HepG2 (cell line): ENCODE results near the gene ESPNL. TPM values are rescaled to one million over a fixed set of nuclear protein-coding genes. Genes with fewer than 3 reads are reported as not detected.

Experiments used
- MATR3 ChIP-seq: sonication (generic); formaldehyde crosslinking; IDR thresholded peaks from 2 replicates; pipeline ENCODE4 v1.4.0; 2020; ENCODE audit warnings: missing genetic modification reagents
- MTA3 ChIP-seq: sonication (generic); formaldehyde crosslinking; IDR thresholded peaks from 2 replicates; pipeline ENCODE4 v1.4.0; 2020; ENCODE audit warnings: missing genetic modification reagents
- PCBP2 ChIP-seq: fragments of 200-400 bp; formaldehyde crosslinking; optimal IDR thresholded peaks from 2 replicates; pipeline ENCODE3; 2018; ENCODE audit warnings: low read length, low read depth; ENCODE audit not compliant: poor library complexity, severe bottlenecking
- RBM22 ChIP-seq: fragments of 200-400 bp; formaldehyde crosslinking; optimal IDR thresholded peaks from 2 replicates; pipeline ENCODE3; 2017; ENCODE audit warnings: mild to moderate bottlenecking, low read length, moderate library complexity
- TRAFD1 ChIP-seq: sonication (generic); formaldehyde crosslinking; IDR thresholded peaks from 2 replicates; pipeline ENCODE4 v1.5.1; 2020; ENCODE audit warnings: missing genetic modification reagents, mild to moderate bottlenecking, borderline replicate concordance
- U2AF1 ChIP-seq: fragments of 200-400 bp; formaldehyde crosslinking; optimal IDR thresholded peaks from 2 replicates; pipeline ENCODE3; 2017; ENCODE audit warnings: mild to moderate bottlenecking, low read depth, low read length
- ZFY ChIP-seq: sonication (generic); formaldehyde crosslinking; IDR thresholded peaks from 2 replicates; pipeline ENCODE4 v1.4.0; 2020; ENCODE audit warnings: missing genetic modification reagents
- ZNF12 ChIP-seq: sonication (generic); formaldehyde crosslinking; IDR thresholded peaks from 2 replicates; pipeline ENCODE4 v1.5.0; 2020; ENCODE audit warnings: missing genetic modification reagents
- ZNF382 ChIP-seq: sonication (generic); formaldehyde crosslinking; IDR thresholded peaks from 2 replicates; pipeline ENCODE4 v1.5.0; 2020; ENCODE audit warnings: missing genetic modification reagents, mild to moderate bottlenecking, borderline replicate concordance
- ZNF543 ChIP-seq: sonication (generic); formaldehyde crosslinking; IDR thresholded peaks from 2 replicates; pipeline ENCODE4 v1.4.0; 2020; ENCODE audit warnings: mild to moderate bottlenecking, missing genetic modification reagents
- ZNF674 ChIP-seq: sonication (generic); formaldehyde crosslinking; IDR thresholded peaks from 2 replicates; pipeline ENCODE4 v1.5.0; 2020; ENCODE audit warnings: low read depth, mild to moderate bottlenecking, missing genetic modification reagents
- ZNF687 ChIP-seq: sonication (generic); formaldehyde crosslinking; IDR thresholded peaks from 2 replicates; pipeline ENCODE4 v1.5.1; 2020; ENCODE audit warnings: mild to moderate bottlenecking, missing genetic modification reagents, moderate library complexity
- ZNF703 ChIP-seq: sonication (generic); formaldehyde crosslinking; IDR thresholded peaks from 2 replicates; pipeline ENCODE4 v1.5.1; 2020; ENCODE audit warnings: missing genetic modification reagents, mild to moderate bottlenecking, moderate library complexity, borderline replicate concordance
- ZNF724P ChIP-seq: sonication (generic); formaldehyde crosslinking; IDR thresholded peaks from 2 replicates; pipeline ENCODE4 v1.8.0; 2022; ENCODE audit warnings: missing genetic modification reagents, borderline replicate concordance
- ZNF841 ChIP-seq: sonication (generic); formaldehyde crosslinking; IDR thresholded peaks from 2 replicates; pipeline ENCODE4 v1.8.1; 2023; ENCODE audit warnings: missing genetic modification reagents, borderline replicate concordance
- polyA plus RNA-seq, 8 experiments: library from polyadenylated mRNA; depleted of rRNA in 3 of 8; stranded (reverse) in 7 of 8; unstranded in 1 of 8; fragments of >200 nt; fragmentation: Illumina TruSeq in 4 of 8; extraction: Trizol in 4 of 8; gene quantifications; 2 replicates each; pipeline versions ENCODE4 v1.2.1 to v1.2.3, GENCODE V29; 2011 to 2016; ENCODE audit warnings: low read depth in 4 of 8, missing spikeins in 1 of 8, mixed read lengths in 1 of 8; ENCODE audit not compliant: insufficient read depth in 1 of 8
- total RNA-seq, 5 experiments: library from RNA; depleted of rRNA; stranded (reverse); fragments of >200 nt; fragmentation: Illumina TruSeq; extraction: Trizol; gene quantifications; 2 replicates each; pipeline ENCODE4 v1.2.3, GENCODE V29; 2016; ENCODE audit warnings: low read depth in 1 of 5
- TF ChIP-seq, protein P1 (sequence below): IDR thresholded peaks from 2 replicates; pipeline ENCODE4 v1.6.1; 2012; ENCODE audit warnings: low read length, improper control_type of control experiment
- TF ChIP-seq, protein P2 (sequence below): sonication (generic); formaldehyde crosslinking; conservative IDR thresholded peaks from 2 replicates; pipeline ENCODE4 v1.8.0; 2022; ENCODE audit warnings: low read depth, missing genetic modification reagents

The ESPNL gene
- total and polyA plus RNA-seq, 2 of the 13 experiments (the other 11 are each of a cell fraction or from before 2014, with no cell fraction given), result 0.45 to 0.80 TPM

DNA sequence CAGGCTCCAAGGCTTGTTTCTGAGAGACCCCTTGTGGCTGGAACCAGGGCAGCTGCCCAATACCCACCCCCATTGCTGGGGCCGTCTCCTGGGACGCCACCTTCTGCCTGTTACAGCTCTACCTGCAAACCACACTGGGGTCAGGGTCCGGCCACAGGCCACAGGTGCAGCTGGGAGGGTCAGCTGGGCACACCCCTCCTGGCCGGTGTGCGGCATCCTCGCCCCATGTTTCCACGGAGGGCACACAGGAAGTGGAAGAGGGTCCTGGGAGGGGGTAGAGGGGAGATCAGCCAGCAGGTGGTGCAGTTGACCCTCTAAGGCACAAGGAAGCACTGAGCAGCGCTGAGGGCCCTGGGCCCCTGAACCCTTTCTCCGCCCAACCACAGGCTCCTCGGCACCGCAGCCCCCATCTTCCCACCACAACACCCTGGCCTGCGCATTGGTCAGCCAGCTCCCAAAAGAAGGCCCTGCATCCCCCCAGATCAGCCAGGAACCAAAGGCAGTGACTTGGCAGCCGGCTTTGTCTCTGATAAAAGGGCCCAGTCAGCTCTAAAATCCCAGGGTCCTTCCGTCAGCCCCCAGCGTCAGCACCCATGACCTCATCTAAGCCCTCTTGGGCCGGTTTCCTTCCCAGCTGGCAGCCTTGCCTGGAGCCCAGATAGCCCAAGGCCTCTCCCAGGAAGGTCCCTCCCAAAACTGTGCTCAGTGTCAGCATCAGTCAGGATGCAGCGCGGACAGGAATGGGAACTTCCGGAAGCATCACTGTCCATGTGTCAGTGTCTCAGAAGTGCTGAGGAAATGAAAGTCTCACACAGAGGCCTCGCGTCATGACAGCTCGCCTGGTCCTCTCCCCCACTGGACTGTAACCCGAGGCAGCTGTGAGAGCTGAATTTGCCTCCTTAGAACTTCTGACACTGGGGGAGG is 60.3 kb downstream of the ESPNL start (continued):
- TF ChIP-seq, protein P1, sequence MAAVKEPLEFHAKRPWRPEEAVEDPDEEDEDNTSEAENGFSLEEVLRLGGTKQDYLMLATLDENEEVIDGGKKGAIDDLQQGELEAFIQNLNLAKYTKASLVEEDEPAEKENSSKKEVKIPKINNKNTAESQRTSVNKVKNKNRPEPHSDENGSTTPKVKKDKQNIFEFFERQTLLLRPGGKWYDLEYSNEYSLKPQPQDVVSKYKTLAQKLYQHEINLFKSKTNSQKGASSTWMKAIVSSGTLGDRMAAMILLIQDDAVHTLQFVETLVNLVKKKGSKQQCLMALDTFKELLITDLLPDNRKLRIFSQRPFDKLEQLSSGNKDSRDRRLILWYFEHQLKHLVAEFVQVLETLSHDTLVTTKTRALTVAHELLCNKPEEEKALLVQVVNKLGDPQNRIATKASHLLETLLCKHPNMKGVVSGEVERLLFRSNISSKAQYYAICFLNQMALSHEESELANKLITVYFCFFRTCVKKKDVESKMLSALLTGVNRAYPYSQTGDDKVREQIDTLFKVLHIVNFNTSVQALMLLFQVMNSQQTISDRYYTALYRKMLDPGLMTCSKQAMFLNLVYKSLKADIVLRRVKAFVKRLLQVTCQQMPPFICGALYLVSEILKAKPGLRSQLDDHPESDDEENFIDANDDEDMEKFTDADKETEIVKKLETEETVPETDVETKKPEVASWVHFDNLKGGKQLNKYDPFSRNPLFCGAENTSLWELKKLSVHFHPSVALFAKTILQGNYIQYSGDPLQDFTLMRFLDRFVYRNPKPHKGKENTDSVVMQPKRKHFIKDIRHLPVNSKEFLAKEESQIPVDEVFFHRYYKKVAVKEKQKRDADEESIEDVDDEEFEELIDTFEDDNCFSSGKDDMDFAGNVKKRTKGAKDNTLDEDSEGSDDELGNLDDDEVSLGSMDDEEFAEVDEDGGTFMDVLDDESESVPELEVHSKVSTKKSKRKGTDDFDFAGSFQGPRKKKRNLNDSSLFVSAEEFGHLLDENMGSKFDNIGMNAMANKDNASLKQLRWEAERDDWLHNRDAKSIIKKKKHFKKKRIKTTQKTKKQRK, result no peak
- TF ChIP-seq ZNF543 (CRISPR knock-in tag) (no peak), ZNF703 (CRISPR knock-in tag) (no peak), ZNF841 (CRISPR knock-in tag) (no peak), U2AF1 (no peak), ZNF724P (CRISPR knock-in tag) (peak; percentile 78; the same call in 1 of the 2 replicates), ZNF674 (CRISPR knock-in tag) (0 out of 2 replicates have a peak, but pooled peaks have one; percentile 58), TRAFD1 (CRISPR knock-in tag) (no peak), ZFY (CRISPR knock-in tag) (0 out of 2 replicates have a peak, but pooled peaks have one; percentile 21), ZNF12 (CRISPR knock-in tag) (no peak), ZNF382 (no peak), MATR3 (CRISPR knock-in tag) (no peak), PCBP2 (no peak), ZNF687 (peak; percentile 52), MTA3 (no peak), RBM22 (no peak)
- TF ChIP-seq, protein P2, sequence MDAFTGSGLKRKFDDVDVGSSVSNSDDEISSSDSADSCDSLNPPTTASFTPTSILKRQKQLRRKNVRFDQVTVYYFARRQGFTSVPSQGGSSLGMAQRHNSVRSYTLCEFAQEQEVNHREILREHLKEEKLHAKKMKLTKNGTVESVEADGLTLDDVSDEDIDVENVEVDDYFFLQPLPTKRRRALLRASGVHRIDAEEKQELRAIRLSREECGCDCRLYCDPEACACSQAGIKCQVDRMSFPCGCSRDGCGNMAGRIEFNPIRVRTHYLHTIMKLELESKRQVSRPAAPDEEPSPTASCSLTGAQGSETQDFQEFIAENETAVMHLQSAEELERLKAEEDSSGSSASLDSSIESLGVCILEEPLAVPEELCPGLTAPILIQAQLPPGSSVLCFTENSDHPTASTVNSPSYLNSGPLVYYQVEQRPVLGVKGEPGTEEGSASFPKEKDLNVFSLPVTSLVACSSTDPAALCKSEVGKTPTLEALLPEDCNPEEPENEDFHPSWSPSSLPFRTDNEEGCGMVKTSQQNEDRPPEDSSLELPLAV (CRISPR knock-in tag), result no peak
